Keratinocyte (primary cell): ENCODE data around the gene CES5A.

ENCODE experiments used
- EZH2 ChIP-seq: IDR thresholded peaks from one replicate; pipeline ENCODE4 v1.6.1; 2012; ENCODE audit warnings: inconsistent platforms, mild to moderate bottlenecking, low read length, moderate library complexity
- TF ChIP-seq, protein P1 (sequence below), 3 experiments: IDR thresholded peaks in 1 of 3; conservative IDR thresholded peaks in 1 of 3; optimal IDR thresholded peaks in 1 of 3; 2 replicates in 2 of 3; 3 replicates in 1 of 3; pipeline versions ENCODE3 to v1.5.1; 2011; ENCODE audit warnings: low read length in 3 of 3, mild to moderate bottlenecking in 3 of 3, moderate library complexity in 2 of 3, control low read depth in 1 of 3, inconsistent platforms in 1 of 3; ENCODE audit not compliant: insufficient read depth in 2 of 3; ENCODE audit errors: extremely low read depth in 1 of 3

DNA sequence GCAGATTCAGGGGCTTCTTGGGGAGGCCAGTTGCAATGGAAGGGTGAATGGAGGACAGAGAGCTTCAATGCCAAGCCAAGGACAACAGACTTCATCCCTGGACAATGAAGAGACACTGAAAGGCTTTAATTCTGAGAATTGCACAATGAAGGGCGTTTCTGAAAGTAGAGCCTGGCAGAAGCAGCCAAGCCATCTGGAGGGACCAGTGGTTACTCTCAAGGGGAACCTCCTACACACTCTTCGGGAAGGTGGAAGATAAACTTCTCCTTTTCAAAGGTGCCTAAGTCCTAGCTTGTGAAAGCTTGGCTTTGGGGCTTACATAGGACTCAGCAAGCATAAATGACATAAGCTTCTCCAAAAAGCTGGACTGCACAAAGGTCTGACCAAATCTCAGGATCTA, 36.1 kb downstream of the CES5A start:
- TF ChIP-seq, protein P1, sequence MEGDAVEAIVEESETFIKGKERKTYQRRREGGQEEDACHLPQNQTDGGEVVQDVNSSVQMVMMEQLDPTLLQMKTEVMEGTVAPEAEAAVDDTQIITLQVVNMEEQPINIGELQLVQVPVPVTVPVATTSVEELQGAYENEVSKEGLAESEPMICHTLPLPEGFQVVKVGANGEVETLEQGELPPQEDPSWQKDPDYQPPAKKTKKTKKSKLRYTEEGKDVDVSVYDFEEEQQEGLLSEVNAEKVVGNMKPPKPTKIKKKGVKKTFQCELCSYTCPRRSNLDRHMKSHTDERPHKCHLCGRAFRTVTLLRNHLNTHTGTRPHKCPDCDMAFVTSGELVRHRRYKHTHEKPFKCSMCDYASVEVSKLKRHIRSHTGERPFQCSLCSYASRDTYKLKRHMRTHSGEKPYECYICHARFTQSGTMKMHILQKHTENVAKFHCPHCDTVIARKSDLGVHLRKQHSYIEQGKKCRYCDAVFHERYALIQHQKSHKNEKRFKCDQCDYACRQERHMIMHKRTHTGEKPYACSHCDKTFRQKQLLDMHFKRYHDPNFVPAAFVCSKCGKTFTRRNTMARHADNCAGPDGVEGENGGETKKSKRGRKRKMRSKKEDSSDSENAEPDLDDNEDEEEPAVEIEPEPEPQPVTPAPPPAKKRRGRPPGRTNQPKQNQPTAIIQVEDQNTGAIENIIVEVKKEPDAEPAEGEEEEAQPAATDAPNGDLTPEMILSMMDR (optimal IDR thresholded peaks at IDR 0.05 in 1 of 3, IDR thresholded peaks at IDR 0.05 in 1 of 3, conservative IDR thresholded peaks at IDR 0.05 in 1 of 3; ENCODE audit: extremely low read depth in 1 of 3, insufficient read depth in 2 of 3, low read length in 3 of 3), result no peak
- TF ChIP-seq EZH2, result no peak
